HepG2 (cell line): ENCODE results near the gene STK4. TPM values are rescaled to one million over a fixed set of nuclear protein-coding genes. Genes with fewer than 3 reads are reported as not detected.

Experiments used
- RAD21 ChIP-seq: fragments of 450-650 bp; formaldehyde crosslinking; IDR thresholded peaks from 2 replicates; pipeline ENCODE4 v1.5.0; 2020; ENCODE audit warnings: mild to moderate bottlenecking
- SAP130 ChIP-seq: IDR thresholded peaks from 2 replicates; pipeline ENCODE4 v1.6.1; 2016; ENCODE audit warnings: low read depth
- SMAD3 ChIP-seq: sonication (generic); formaldehyde crosslinking; IDR thresholded peaks from 2 replicates; pipeline ENCODE4 v1.4.0; 2020; ENCODE audit warnings: missing genetic modification reagents
- STAG1 ChIP-seq: sonication (generic); formaldehyde crosslinking; IDR thresholded peaks from 2 replicates; pipeline ENCODE4 v1.4.0; 2020; ENCODE audit warnings: missing genetic modification reagents
- ZFP36L1 ChIP-seq: sonication (generic); formaldehyde crosslinking; IDR thresholded peaks from 2 replicates; pipeline ENCODE4 v1.8.0; 2022; ENCODE audit warnings: mild to moderate bottlenecking, missing genetic modification reagents, moderate library complexity
- ZFP82 ChIP-seq: sonication (generic); formaldehyde crosslinking; IDR thresholded peaks from 2 replicates; pipeline ENCODE4 v1.5.1; 2020; ENCODE audit warnings: mild to moderate bottlenecking, missing genetic modification reagents, borderline replicate concordance
- polyA plus RNA-seq, 8 experiments: library from polyadenylated mRNA; depleted of rRNA in 3 of 8; stranded (reverse) in 7 of 8; unstranded in 1 of 8; fragments of >200 nt; fragmentation: Illumina TruSeq in 4 of 8; extraction: Trizol in 4 of 8; gene quantifications; 2 replicates each; pipeline versions ENCODE4 v1.2.1 to v1.2.3, GENCODE V29; 2011 to 2016; ENCODE audit warnings: low read depth in 4 of 8, missing spikeins in 1 of 8, mixed read lengths in 1 of 8; ENCODE audit not compliant: insufficient read depth in 1 of 8
- total RNA-seq, 5 experiments: library from RNA; depleted of rRNA; stranded (reverse); fragments of >200 nt; fragmentation: Illumina TruSeq; extraction: Trizol; gene quantifications; 2 replicates each; pipeline ENCODE4 v1.2.3, GENCODE V29; 2016; ENCODE audit warnings: low read depth in 1 of 5
- TF ChIP-seq, protein P1 (sequence below): sonication (generic); formaldehyde crosslinking; IDR thresholded peaks from 2 replicates; pipeline ENCODE4 v1.4.0; 2020; ENCODE audit warnings: missing genetic modification reagents, borderline replicate concordance
- TF ChIP-seq, protein P2 (sequence below): sonication (generic); formaldehyde crosslinking; IDR thresholded peaks from 2 replicates; pipeline ENCODE4 v1.5.1; 2020; ENCODE audit warnings: missing genetic modification reagents, mild to moderate bottlenecking, borderline replicate concordance

STK4 gene
- total and polyA plus RNA-seq, 2 of the 13 experiments (the other 11 are each of a cell fraction or from before 2014, with no cell fraction given), result 25.6 to 38.3 TPM

DNA sequence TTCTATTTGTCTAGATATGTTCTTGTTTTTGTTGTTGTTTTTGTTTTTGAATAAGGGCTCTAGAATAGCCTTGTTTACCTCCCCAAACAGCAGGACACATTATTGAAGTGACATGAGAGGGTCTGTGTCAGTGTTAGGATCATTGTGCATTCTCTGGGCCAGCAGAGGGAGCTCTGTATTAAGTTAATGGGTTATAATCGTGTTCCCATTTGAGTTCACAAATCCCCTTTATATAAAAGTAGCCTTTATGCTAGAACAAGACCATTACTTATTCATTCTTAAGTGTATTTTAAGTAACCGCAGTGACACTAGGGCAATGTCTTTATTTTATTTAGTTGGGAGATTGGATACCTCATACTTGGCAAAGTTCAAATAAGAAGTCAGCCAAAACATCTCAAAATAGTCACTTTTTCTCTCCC, 44.8 kb downstream of the STK4 start (continued):
- TF ChIP-seq SAP130 (CRISPR knock-in tag) (0 out of 2 replicates have a peak, but pooled peaks have one; percentile 19), STAG1 (peak; percentile 74), SMAD3 (CRISPR knock-in tag) (peak; percentile 27; the same call in 1 of the 2 replicates), ZFP82 (no peak), RAD21 (CRISPR knock-in tag) (peak; percentile 54; the same call in 1 of the 2 replicates), ZFP36L1 (CRISPR knock-in tag) (no peak)
- TF ChIP-seq, protein P1, sequence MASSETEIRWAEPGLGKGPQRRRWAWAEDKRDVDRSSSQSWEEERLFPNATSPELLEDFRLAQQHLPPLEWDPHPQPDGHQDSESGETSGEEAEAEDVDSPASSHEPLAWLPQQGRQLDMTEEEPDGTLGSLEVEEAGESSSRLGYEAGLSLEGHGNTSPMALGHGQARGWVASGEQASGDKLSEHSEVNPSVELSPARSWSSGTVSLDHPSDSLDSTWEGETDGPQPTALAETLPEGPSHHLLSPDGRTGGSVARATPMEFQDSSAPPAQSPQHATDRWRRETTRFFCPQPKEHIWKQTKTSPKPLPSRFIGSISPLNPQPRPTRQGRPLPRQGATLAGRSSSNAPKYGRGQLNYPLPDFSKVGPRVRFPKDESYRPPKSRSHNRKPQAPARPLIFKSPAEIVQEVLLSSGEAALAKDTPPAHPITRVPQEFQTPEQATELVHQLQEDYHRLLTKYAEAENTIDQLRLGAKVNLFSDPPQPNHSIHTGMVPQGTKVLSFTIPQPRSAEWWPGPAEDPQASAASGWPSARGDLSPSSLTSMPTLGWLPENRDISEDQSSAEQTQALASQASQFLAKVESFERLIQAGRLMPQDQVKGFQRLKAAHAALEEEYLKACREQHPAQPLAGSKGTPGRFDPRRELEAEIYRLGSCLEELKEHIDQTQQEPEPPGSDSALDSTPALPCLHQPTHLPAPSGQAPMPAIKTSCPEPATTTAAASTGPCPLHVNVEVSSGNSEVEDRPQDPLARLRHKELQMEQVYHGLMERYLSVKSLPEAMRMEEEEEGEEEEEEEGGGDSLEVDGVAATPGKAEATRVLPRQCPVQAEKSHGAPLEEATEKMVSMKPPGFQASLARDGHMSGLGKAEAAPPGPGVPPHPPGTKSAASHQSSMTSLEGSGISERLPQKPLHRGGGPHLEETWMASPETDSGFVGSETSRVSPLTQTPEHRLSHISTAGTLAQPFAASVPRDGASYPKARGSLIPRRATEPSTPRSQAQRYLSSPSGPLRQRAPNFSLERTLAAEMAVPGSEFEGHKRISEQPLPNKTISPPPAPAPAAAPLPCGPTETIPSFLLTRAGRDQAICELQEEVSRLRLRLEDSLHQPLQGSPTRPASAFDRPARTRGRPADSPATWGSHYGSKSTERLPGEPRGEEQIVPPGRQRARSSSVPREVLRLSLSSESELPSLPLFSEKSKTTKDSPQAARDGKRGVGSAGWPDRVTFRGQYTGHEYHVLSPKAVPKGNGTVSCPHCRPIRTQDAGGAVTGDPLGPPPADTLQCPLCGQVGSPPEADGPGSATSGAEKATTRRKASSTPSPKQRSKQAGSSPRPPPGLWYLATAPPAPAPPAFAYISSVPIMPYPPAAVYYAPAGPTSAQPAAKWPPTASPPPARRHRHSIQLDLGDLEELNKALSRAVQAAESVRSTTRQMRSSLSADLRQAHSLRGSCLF, result no peak
- TF ChIP-seq, protein P2, sequence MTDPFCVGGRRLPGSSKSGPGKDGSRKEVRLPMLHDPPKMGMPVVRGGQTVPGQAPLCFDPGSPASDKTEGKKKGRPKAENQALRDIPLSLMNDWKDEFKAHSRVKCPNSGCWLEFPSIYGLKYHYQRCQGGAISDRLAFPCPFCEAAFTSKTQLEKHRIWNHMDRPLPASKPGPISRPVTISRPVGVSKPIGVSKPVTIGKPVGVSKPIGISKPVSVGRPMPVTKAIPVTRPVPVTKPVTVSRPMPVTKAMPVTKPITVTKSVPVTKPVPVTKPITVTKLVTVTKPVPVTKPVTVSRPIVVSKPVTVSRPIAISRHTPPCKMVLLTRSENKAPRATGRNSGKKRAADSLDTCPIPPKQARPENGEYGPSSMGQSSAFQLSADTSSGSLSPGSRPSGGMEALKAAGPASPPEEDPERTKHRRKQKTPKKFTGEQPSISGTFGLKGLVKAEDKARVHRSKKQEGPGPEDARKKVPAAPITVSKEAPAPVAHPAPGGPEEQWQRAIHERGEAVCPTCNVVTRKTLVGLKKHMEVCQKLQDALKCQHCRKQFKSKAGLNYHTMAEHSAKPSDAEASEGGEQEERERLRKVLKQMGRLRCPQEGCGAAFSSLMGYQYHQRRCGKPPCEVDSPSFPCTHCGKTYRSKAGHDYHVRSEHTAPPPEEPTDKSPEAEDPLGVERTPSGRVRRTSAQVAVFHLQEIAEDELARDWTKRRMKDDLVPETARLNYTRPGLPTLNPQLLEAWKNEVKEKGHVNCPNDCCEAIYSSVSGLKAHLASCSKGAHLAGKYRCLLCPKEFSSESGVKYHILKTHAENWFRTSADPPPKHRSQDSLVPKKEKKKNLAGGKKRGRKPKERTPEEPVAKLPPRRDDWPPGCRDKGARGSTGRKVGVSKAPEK (CRISPR knock-in tag), result no peak
